H1 (cell line): ENCODE results near the gene MBD4. TPM values are rescaled to one million over a fixed set of nuclear protein-coding genes. Genes with fewer than 3 reads are reported as not detected.

ENCODE experiments used
- CTCF ChIA-PET: fragments of 300-600 bp; sonication (Branson Sonifier 250); formaldehyde crosslinking; loops from one replicate; lab custom pipeline; 2021; ENCODE audit not compliant: partially characterized antibody; lab: Charles Lee
- POLR2A ChIA-PET: fragments of 300-600 bp; sonication (Branson Sonifier 250); formaldehyde crosslinking; loops from one replicate; lab custom pipeline; 2021; ENCODE audit warnings: inconsistent platforms; ENCODE audit not compliant: partially characterized antibody; lab: Charles Lee
- DNase-seq, 2 experiments: peaks; one replicate each; pipeline versions ENCODE4 v3.0.0 to v3.0.0-alpha.2; 2010 to 2022; ENCODE audit warnings: low spot score in 2 of 2, low read depth in 1 of 2, mixed read lengths in 1 of 2
- FAIRE-seq: peaks from 2 replicates; lab custom pipeline; 2011; peaks lifted over from hg19 to GRCh38; lab: Jason Lieb, UNC
- H2AFZ ChIP-seq: 2 replicates; pipeline ENCODE4 v1.8.1; 2012; ENCODE audit warnings: low read length, inconsistent platforms
- H2AK5ac ChIP-seq: 2 replicates; pipeline ENCODE4 v1.6.1; 2013; ENCODE audit warnings: low read depth, low read length
- H2BK120ac ChIP-seq: replicated peaks from 2 replicates; pipeline ENCODE3; 2013; ENCODE audit warnings: low read depth, low read length, inconsistent platforms
- H2BK12ac ChIP-seq: 2 replicates; pipeline ENCODE4 v1.6.1; 2013; ENCODE audit warnings: low read depth, low read length
- H2BK15ac ChIP-seq: 2 replicates; pipeline ENCODE4 v1.6.1; 2013; ENCODE audit warnings: low read length
- H2BK20ac ChIP-seq: 2 replicates; pipeline ENCODE4 v1.6.1; 2013; ENCODE audit warnings: low read length
- H2BK5ac ChIP-seq: 2 replicates; pipeline ENCODE4 v1.6.1; 2013; ENCODE audit warnings: low read depth, low read length
- H3K14ac ChIP-seq: 2 replicates; pipeline ENCODE4 v1.6.1; 2013; ENCODE audit warnings: inconsistent platforms; ENCODE audit not compliant: insufficient read length
- H3K18ac ChIP-seq: 2 replicates; pipeline ENCODE4 v1.6.1; 2013; ENCODE audit warnings: low read length; ENCODE audit errors: extremely low read depth
- H3K23ac ChIP-seq: 2 replicates; pipeline ENCODE4 v1.6.1; 2013; ENCODE audit warnings: inconsistent platforms; ENCODE audit not compliant: insufficient read length
- H3K23me2 ChIP-seq: 2 replicates; pipeline ENCODE4 v1.6.1; 2013; ENCODE audit warnings: low read depth, low read length
- H3K27ac ChIP-seq: 2 replicates; pipeline ENCODE4 v1.6.1; 2011; ENCODE audit warnings: low read depth, low read length, inconsistent platforms
- H3K27me3 ChIP-seq, 4 experiments: replicated peaks in 1 of 4; 1 replicate in 1 of 4; 2 replicates in 3 of 4; pipeline versions ENCODE4 v1.6.1 to v1.8.1; 2011 to 2013; ENCODE audit warnings: low read length in 3 of 4, mild to moderate bottlenecking in 3 of 4, inconsistent platforms in 2 of 4, mixed read lengths in 2 of 4, moderate library complexity in 1 of 4; ENCODE audit not compliant: control insufficient read depth in 3 of 4, insufficient read depth in 3 of 4; ENCODE audit errors: extremely low read depth in 1 of 4
- H3K36me3 ChIP-seq, 4 experiments: 2 replicates each; pipeline versions ENCODE4 v1.6.1 to v1.8.1; 2011 to 2013; ENCODE audit warnings: mild to moderate bottlenecking in 4 of 4, low read length in 3 of 4, moderate library complexity in 2 of 4, control low read depth in 1 of 4, inconsistent platforms in 1 of 4; ENCODE audit not compliant: insufficient read depth in 4 of 4, control insufficient read depth in 2 of 4
- H3K4ac ChIP-seq: replicated peaks from 2 replicates; pipeline ENCODE3; 2013; ENCODE audit warnings: low read length, low read depth, mixed read lengths, inconsistent platforms; ENCODE audit not compliant: insufficient read length
- H3K4me1 ChIP-seq, 4 experiments: replicated peaks in 1 of 4; 1 replicate in 1 of 4; 2 replicates in 3 of 4; pipeline versions ENCODE4 v1.6.1 to v1.8.1; 2011 to 2013; ENCODE audit warnings: low read length in 3 of 4, inconsistent platforms in 2 of 4, mixed read lengths in 1 of 4; ENCODE audit not compliant: insufficient read depth in 4 of 4, control insufficient read depth in 3 of 4
- H3K4me2 ChIP-seq, 2 experiments: 2 replicates each; pipeline versions ENCODE4 v1.6.1 to v1.8.1; 2011 to 2013; ENCODE audit warnings: low read depth in 2 of 2, low read length in 2 of 2, control low read depth in 1 of 2, inconsistent platforms in 1 of 2, mild to moderate bottlenecking in 1 of 2; ENCODE audit not compliant: insufficient read depth in 1 of 2
- H3K4me3 ChIP-seq, 4 experiments: fragments of 200-600, 300-600 bp in 1 of 4; sonication (generic), shearing (Covaris generic), sonication (Bioruptor Twin) in 1 of 4; 2 replicates each; pipeline versions ENCODE4 v1.5.1 to v1.8.1; 2011 to 2016; ENCODE audit warnings: low read length in 4 of 4, low read depth in 3 of 4, control low read depth in 2 of 4, inconsistent platforms in 2 of 4, mild to moderate bottlenecking in 2 of 4, mixed read lengths in 1 of 4, moderate library complexity in 1 of 4; ENCODE audit not compliant: insufficient read depth in 2 of 4; ENCODE audit errors: extremely low read depth in 1 of 4
- H3K56ac ChIP-seq: replicated peaks from 2 replicates; pipeline ENCODE3; 2013; ENCODE audit warnings: low read depth, mild to moderate bottlenecking, mixed read lengths, low read length, inconsistent platforms; ENCODE audit not compliant: insufficient read length
- H3K79me1 ChIP-seq: 2 replicates; pipeline ENCODE4 v1.6.1; 2013; ENCODE audit warnings: low read depth, low read length, control low read depth
- H3K79me2 ChIP-seq, 2 experiments: 2 replicates each; pipeline versions ENCODE4 v1.6.1 to v1.8.1; 2012 to 2013; ENCODE audit warnings: low read length in 2 of 2, mild to moderate bottlenecking in 2 of 2, inconsistent platforms in 1 of 2; ENCODE audit not compliant: insufficient read depth in 2 of 2, control insufficient read depth in 1 of 2
- H3K9ac ChIP-seq, 4 experiments: replicated peaks in 1 of 4; 1 replicate in 1 of 4; 2 replicates in 3 of 4; pipeline versions ENCODE4 v1.6.1 to v1.8.1; 2011 to 2013; ENCODE audit warnings: low read depth in 3 of 4, low read length in 3 of 4, control low read depth in 2 of 4, mild to moderate bottlenecking in 2 of 4, moderate library complexity in 2 of 4, inconsistent platforms in 1 of 4; ENCODE audit errors: extremely low read depth in 1 of 4
- H3K9me3 ChIP-seq, 2 experiments: 2 replicates each; pipeline versions ENCODE4 v1.6.1 to v1.8.1; 2012 to 2013; ENCODE audit warnings: mild to moderate bottlenecking in 2 of 2, moderate library complexity in 2 of 2, control low read depth in 1 of 2, inconsistent platforms in 1 of 2, low read depth in 1 of 2, low read length in 1 of 2, mixed read lengths in 1 of 2; ENCODE audit not compliant: insufficient read depth in 2 of 2
- H4K20me1 ChIP-seq, 2 experiments: replicated peaks in 1 of 2; 2 replicates each; pipeline versions ENCODE3 to v1.8.1; 2011 to 2013; ENCODE audit warnings: inconsistent platforms in 2 of 2, low read length in 2 of 2, mild to moderate bottlenecking in 1 of 2; ENCODE audit not compliant: insufficient read depth in 2 of 2, control insufficient read depth in 1 of 2
- H4K5ac ChIP-seq: 2 replicates; pipeline ENCODE4 v1.6.1; 2013; ENCODE audit warnings: low read length, low read depth, mixed read lengths, inconsistent platforms; ENCODE audit not compliant: insufficient read length
- H4K8ac ChIP-seq: 2 replicates; pipeline ENCODE4 v1.8.0; 2013; ENCODE audit warnings: mild to moderate bottlenecking, moderate library complexity, low read length, inconsistent platforms; ENCODE audit not compliant: insufficient read depth; ENCODE audit errors: extremely low read depth
- H4K91ac ChIP-seq: replicated peaks from 2 replicates; pipeline ENCODE3; 2013; ENCODE audit warnings: low read length, mixed read lengths, inconsistent platforms; ENCODE audit not compliant: insufficient read length
- CTCF ChIP-seq, 3 experiments: IDR thresholded peaks; 1 replicate in 2 of 3; 2 replicates in 1 of 3; pipeline versions ENCODE4 v1.5.1 to v1.6.1; 2011; ENCODE audit warnings: low read length in 3 of 3, mild to moderate bottlenecking in 3 of 3, inconsistent platforms in 2 of 3, low read depth in 1 of 3, moderate library complexity in 1 of 3; ENCODE audit not compliant: insufficient read depth in 1 of 3; ENCODE audit errors: control extremely low read depth in 1 of 3
- GTF2F1 ChIP-seq: IDR thresholded peaks from 2 replicates; pipeline ENCODE4 v1.6.1; 2012; ENCODE audit warnings: low read depth, low read length, improper control_type of control experiment, borderline replicate concordance
- HDAC6 ChIP-seq: IDR thresholded peaks from one replicate; pipeline ENCODE4 v1.7.1; 2012; ENCODE audit warnings: low read depth, mild to moderate bottlenecking, inconsistent platforms, low read length, moderate library complexity
- WGBS, 2 experiments: shearing (Covaris generic) in 1 of 2; methylation state at CpG; one replicate each; pipeline versions ENCODE4 v1.1.6 to v1.1.7; 2013 to 2015; ENCODE audit warnings: low lambda C conversion rate in 2 of 2, mixed read lengths in 2 of 2, inconsistent platforms in 1 of 2, low coverage in 1 of 2, missing lambda C conversion rate in 1 of 2; ENCODE audit not compliant: insufficient replicate concordance in 2 of 2, insufficient coverage in 1 of 2, insufficient read length in 1 of 2; ENCODE audit errors: extremely low coverage in 1 of 2, missing lambda C conversion rate in 1 of 2; 5-methylcytosine and 5-hydroxymethylcytosine counted together
- polyA plus RNA-seq, 7 experiments: library from polyadenylated mRNA; depleted of rRNA in 3 of 7; stranded (reverse) in 5 of 7; unstranded in 2 of 7; fragments of >200 nt in 5 of 7; fragments of 200-250 nt in 2 of 7; gene quantifications; 1 replicate in 5 of 7; 2 replicates in 1 of 7; 4 replicates in 1 of 7; pipeline versions ENCODE4 v1.2.1 to v1.2.3, GENCODE V29; 2011 to 2013; ENCODE audit warnings: missing spikeins in 2 of 7, mixed read lengths in 2 of 7
- total RNA-seq: library from RNA; stranded (reverse); fragmentation: NEBNext Ultra II Directional; extraction: Animal tissue kit (Norgen Biotek cat#: 25700); gene quantifications from 2 replicates; pipeline ENCODE4 v1.2.1, GENCODE V29; 2021

MBD4 gene
- total and polyA plus RNA-seq, 2 of the 8 experiments (the other 6 are each of a cell fraction or from before 2014, with no cell fraction given) = 11.2 to 35.8 TPM

- Histone ChIP-seq H3K23ac (no peak overlapping the region), H2BK12ac (no peak overlapping the region), H4K91ac (no peak overlapping the region), H4K8ac (no peak overlapping the region), H2BK20ac (no peak overlapping the region), H2AFZ (no peak overlapping the region), H3K56ac (no peak overlapping the region), H3K4me2 (no peak overlapping the region), H2AK5ac (no peak overlapping the region)
- POLR2A ChIA-PET = interaction anchor here (1.0 to 5.7 kb wide), 2 partner anchors 8 to 16 kb away, joined by 3 to 61 read pairs; partner anchors contain the start of genes IFT122 and MBD4
- no peak for FAIRE-seq
- no peak for TF ChIP-seq GTF2F1
- TF ChIP-seq CTCF (IDR thresholded peaks at IDR 0.05; ENCODE audit: control extremely low read depth in 1 of 3, insufficient read depth in 1 of 3, low read depth in 1 of 3, low read length in 3 of 3) = no peak
- TF ChIP-seq HDAC6 = no peak
- TF ChIP-seq, all 59 proteins: peak for 0
- Histone ChIP-seq H3K79me1 (no peaks in the 10 kb centered on the region), H3K36me3 (peaks cover 21 to 60% (median 42%) of the 10 kb centered on the region in 4 experiments), H3K23me2 (peaks cover 3% of the 10 kb centered on the region), H3K9me3 (no peaks in the 10 kb centered on the region), H3K9ac (no peak overlapping the region), H3K14ac (no peak overlapping the region), H4K20me1 (peaks cover 0 to 1% of the 10 kb centered on the region in 2 experiments), H2BK5ac (no peak overlapping the region), H3K4me3 (no peak overlapping the region), H2BK120ac (no peak overlapping the region), H3K4me1 (peaks cover 5 to 19% (median 8%) of the 10 kb centered on the region in 4 experiments), H3K4ac (no peak overlapping the region), H3K18ac (no peak overlapping the region), H2BK15ac (no peak overlapping the region), H3K27me3 (peaks cover 0 to 9% (median 8%) of the 10 kb centered on the region in 4 experiments; a peak in 5 of 7 replicates), H4K5ac (no peak overlapping the region), H3K79me2 (peaks cover 0 to 13% of the 10 kb centered on the region in 2 experiments; a peak in 2 of 4 replicates), H3K27ac (no peak overlapping the region)
- 98% methylated on average over 7 of the region's 7 CpGs; no CpG with 5 or more reads in 1 of the 2 experiments for WGBS, 2 experiments
- CTCF ChIA-PET = interaction anchor here (1.4 to 2.8 kb wide), 2 partner anchors 16 to 49 kb away, joined by 4 to 10 read pairs; no protein-coding TSS in a partner anchor
- no peak for DNase-seq
Observed at GRCh38 chr3:129432036-129432435, 7.7 kb downstream of the MBD4 start.
